ENCODE measurements around the gene NDUFAF3. TPM values are rescaled to one million over a fixed set of nuclear protein-coding genes. Genes with fewer than 3 reads are reported as not detected.

The NDUFAF3 gene
- polyA plus RNA-seq (2012; ENCODE audit: insufficient read depth, insufficient read length): 219 TPM

GRCh38 chr3:49021813-49022687 is at the start of gene NDUFAF3:
NDUFAF3 (plus strand) TSS chr3:49022121; CDS start chr3:49022145, 24 bp downstream.
- H3K4me3 ChIP-seq (ENCODE audit: low read length): peak within 1 kb of the TSS; percentile 97
- DNase-seq (ENCODE audit: low read depth, low spot score): peak; percentile 86

- DNase-seq (ENCODE audit: low read depth, low spot score): peak; percentile 23
- no peak overlapping the region for H3K4me3 ChIP-seq (ENCODE audit: low read length)
These were observed 47.7 kb upstream of the NDUFAF3 start for GRCh38 chr3:48974076-48974864.

- no peak overlapping the region for H3K4me3 ChIP-seq (ENCODE audit: low read length)
- DNase-seq (ENCODE audit: low read depth, low spot score): no peak
These were observed 42.5 kb upstream of the NDUFAF3 start for GRCh38 chr3:48979451-48979850.

- DNase-seq (ENCODE audit: low read depth, low spot score): no peak
- H3K4me3 ChIP-seq (ENCODE audit: low read length): no peak overlapping the region
These were observed 41.6 kb upstream of the NDUFAF3 start for GRCh38 chr3:48980295-48980694.

- no peak overlapping the region for H3K4me3 ChIP-seq (ENCODE audit: low read length)
- DNase-seq (ENCODE audit: low read depth, low spot score): no peak
These were observed 39.9 kb upstream of the NDUFAF3 start for GRCh38 chr3:48982016-48982415.

- no peak for DNase-seq (ENCODE audit: low read depth, low spot score)
- H3K4me3 ChIP-seq (ENCODE audit: low read length): no peak overlapping the region
These were observed 39.2 kb upstream of the NDUFAF3 start for GRCh38 chr3:48982686-48983085.

- no peak for DNase-seq (ENCODE audit: low read depth, low spot score)
- no peak overlapping the region for H3K4me3 ChIP-seq (ENCODE audit: low read length)
These were observed 38.8 kb upstream of the NDUFAF3 start for GRCh38 chr3:48983096-48983495.

- H3K4me3 ChIP-seq (ENCODE audit: low read length): no peak overlapping the region
- no peak for DNase-seq (ENCODE audit: low read depth, low spot score)
These were observed 37.3 kb upstream of the NDUFAF3 start for GRCh38 chr3:48984663-48985062.

- no peak overlapping the region for H3K4me3 ChIP-seq (ENCODE audit: low read length)
These were observed 36.0 kb upstream of the NDUFAF3 start for GRCh38 chr3:48985831-48986376.

GRCh38 chr3:48989126-48989795 is 32.7 kb upstream of the NDUFAF3 start:
- H3K4me3 ChIP-seq (ENCODE audit: low read length): no peak overlapping the region
- DNase-seq (ENCODE audit: low read depth, low spot score): no peak

More at GRCh38 chr3:48985831-48986376, 36.0 kb upstream of the NDUFAF3 start:
- no peak for DNase-seq (ENCODE audit: low read depth, low spot score)

GRCh38 chr3:48989796-48990635 is 31.9 kb upstream of the NDUFAF3 start, which contains the start of gene P4HTM:
P4HTM (plus strand) TSS chr3:48990241; CDS start chr3:48990257, 16 bp downstream.
- no peak within 1 kb of the TSS for H3K4me3 ChIP-seq (ENCODE audit: low read length)
- no peak for DNase-seq (ENCODE audit: low read depth, low spot score)

GRCh38 chr3:48990636-48991469 is 31.1 kb upstream of the NDUFAF3 start:
- H3K4me3 ChIP-seq (ENCODE audit: low read length): no peak overlapping the region
- DNase-seq (ENCODE audit: low read depth, low spot score): no peak

- H3K4me3 ChIP-seq (ENCODE audit: low read length): no peak overlapping the region
- DNase-seq (ENCODE audit: low read depth, low spot score): no peak
These were observed 29.9 kb upstream of the NDUFAF3 start for GRCh38 chr3:48991851-48992545.

- DNase-seq (ENCODE audit: low read depth, low spot score): no peak
- no peak overlapping the region for H3K4me3 ChIP-seq (ENCODE audit: low read length)
These were observed 28.1 kb upstream of the NDUFAF3 start for GRCh38 chr3:48993834-48994233.

GRCh38 chr3:48996640-48997039 is 25.3 kb upstream of the NDUFAF3 start:
- no peak for DNase-seq (ENCODE audit: low read depth, low spot score)

GRCh38 chr3:48997102-48997635 is 24.8 kb upstream of the NDUFAF3 start:
- no peak for DNase-seq (ENCODE audit: low read depth, low spot score)
- H3K4me3 ChIP-seq (ENCODE audit: low read length): no peak overlapping the region

More at GRCh38 chr3:48996640-48997039, 25.3 kb upstream of the NDUFAF3 start:
- H3K4me3 ChIP-seq (ENCODE audit: low read length): no peak overlapping the region

All from Jurkat, Clone E6-1 (cell line).